GM10266 (cell line): ENCODE results near the gene SPON1.

ENCODE experiments used
- DNase-seq: peaks from one replicate; pipeline ENCODE4 v3.0.0; 2012; ENCODE audit errors: extremely low spot score
- TF ChIP-seq, protein P1 (sequence below): IDR thresholded peaks from 2 replicates; pipeline ENCODE4 v1.5.1; 2012; ENCODE audit warnings: mild to moderate bottlenecking, low read depth; ENCODE audit not compliant: control insufficient read depth, insufficient read depth; ENCODE audit errors: missing control alignments

The SPON1 gene

GRCh38 chr11:14300661-14301304 is 338.3 kb downstream of the SPON1 start:
- peak; percentile 23 for DNase-seq
- TF ChIP-seq, protein P1, sequence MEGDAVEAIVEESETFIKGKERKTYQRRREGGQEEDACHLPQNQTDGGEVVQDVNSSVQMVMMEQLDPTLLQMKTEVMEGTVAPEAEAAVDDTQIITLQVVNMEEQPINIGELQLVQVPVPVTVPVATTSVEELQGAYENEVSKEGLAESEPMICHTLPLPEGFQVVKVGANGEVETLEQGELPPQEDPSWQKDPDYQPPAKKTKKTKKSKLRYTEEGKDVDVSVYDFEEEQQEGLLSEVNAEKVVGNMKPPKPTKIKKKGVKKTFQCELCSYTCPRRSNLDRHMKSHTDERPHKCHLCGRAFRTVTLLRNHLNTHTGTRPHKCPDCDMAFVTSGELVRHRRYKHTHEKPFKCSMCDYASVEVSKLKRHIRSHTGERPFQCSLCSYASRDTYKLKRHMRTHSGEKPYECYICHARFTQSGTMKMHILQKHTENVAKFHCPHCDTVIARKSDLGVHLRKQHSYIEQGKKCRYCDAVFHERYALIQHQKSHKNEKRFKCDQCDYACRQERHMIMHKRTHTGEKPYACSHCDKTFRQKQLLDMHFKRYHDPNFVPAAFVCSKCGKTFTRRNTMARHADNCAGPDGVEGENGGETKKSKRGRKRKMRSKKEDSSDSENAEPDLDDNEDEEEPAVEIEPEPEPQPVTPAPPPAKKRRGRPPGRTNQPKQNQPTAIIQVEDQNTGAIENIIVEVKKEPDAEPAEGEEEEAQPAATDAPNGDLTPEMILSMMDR, result peak; percentile 77

- TF ChIP-seq, protein P1, result no peak
- no peak for DNase-seq
These were observed 342.1 kb downstream of the SPON1 start for GRCh38 chr11:14304601-14305000.

DNA sequence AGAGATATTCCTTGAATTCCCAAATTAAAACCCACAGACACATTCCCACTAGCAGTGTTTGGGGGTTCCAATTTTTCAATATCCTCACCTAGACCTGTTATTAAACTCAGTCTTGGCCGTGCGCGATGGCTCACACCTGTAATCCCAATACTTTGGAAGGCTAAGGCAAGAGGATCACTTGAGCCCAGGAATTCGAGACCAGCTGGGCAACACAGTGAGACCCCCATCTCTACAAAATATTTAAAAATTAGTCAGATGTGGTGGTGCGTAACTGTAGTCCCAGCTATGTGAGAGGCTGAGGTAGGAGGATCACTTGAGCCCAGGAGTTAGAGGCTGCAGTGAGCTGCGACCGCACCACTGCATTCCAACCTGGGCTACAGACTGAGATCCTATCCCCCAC is 343.1 kb downstream of the SPON1 start:
- TF ChIP-seq, protein P1, result no peak
- DNase-seq, result no peak

- TF ChIP-seq, protein P1, result peak; percentile 25
- no peak for DNase-seq
These were observed 344.0 kb downstream of the SPON1 start for GRCh38 chr11:14306481-14306880.

- no peak for DNase-seq
- TF ChIP-seq, protein P1, result peak; percentile 63
These were observed 345.8 kb downstream of the SPON1 start for GRCh38 chr11:14308114-14308896.

- no peak for DNase-seq
These were observed 346.4 kb downstream of the SPON1 start for GRCh38 chr11:14308897-14309387.

More at GRCh38 chr11:14308897-14309387, 346.4 kb downstream of the SPON1 start:
- TF ChIP-seq, protein P1, result no peak
